Neural progenitor cell (in vitro differentiated cells): ENCODE results near the gene PAFAH1B1. TPM values are rescaled to one million over a fixed set of nuclear protein-coding genes. Genes with fewer than 3 reads are reported as not detected.

Source experiments
- DNase-seq: peaks from one replicate; pipeline ENCODE4 v3.0.0-alpha.2; 2016; ENCODE audit warnings: low spot score
- H2AFZ ChIP-seq: fragments of 200-600 bp; sonication (generic); replicated peaks from 2 replicates; pipeline ENCODE4 v1.6.1; 2016; ENCODE audit warnings: antibody characterized with exemption
- H3F3A ChIP-seq: fragments of 200-600 bp; sonication (generic); 2 replicates; pipeline ENCODE4 v1.6.1; 2016; ENCODE audit warnings: antibody characterized with exemption, low read depth
- H3K27ac ChIP-seq: fragments of 200-600 bp; sonication (generic); 2 replicates; pipeline ENCODE4 v1.5.1; 2016; ENCODE audit warnings: mild to moderate bottlenecking
- H3K27me3 ChIP-seq: fragments of 200-600 bp; sonication (generic); 2 replicates; pipeline ENCODE4 v1.6.1; 2016; ENCODE audit warnings: mild to moderate bottlenecking, moderate library complexity
- H3K36me3 ChIP-seq: fragments of 200-600 bp; sonication (generic); 2 replicates; pipeline ENCODE4 v1.5.1; 2016
- H3K4me1 ChIP-seq: fragments of 200-600 bp; sonication (generic); 2 replicates; pipeline ENCODE4 v1.6.1; 2016; ENCODE audit warnings: mixed run types
- H3K4me2 ChIP-seq: fragments of 200-600 bp; sonication (generic); 2 replicates; pipeline ENCODE4 v1.6.1; 2016
- H3K4me3 ChIP-seq: fragments of 200-600 bp; sonication (generic); 2 replicates; pipeline ENCODE4 v1.5.1; 2016
- H3K79me2 ChIP-seq: fragments of 200-600 bp; sonication (generic); 2 replicates; pipeline ENCODE4 v1.6.1; 2016; ENCODE audit warnings: low read depth
- H3K9ac ChIP-seq: fragments of 200-600 bp; sonication (generic); 2 replicates; pipeline ENCODE4 v1.6.1; 2016
- H3K9me3 ChIP-seq: fragments of 200-600 bp; sonication (generic); 2 replicates; pipeline ENCODE4 v1.5.1; 2016; ENCODE audit warnings: low read depth
- H4K20me1 ChIP-seq: fragments of 200-600 bp; sonication (generic); 2 replicates; pipeline ENCODE4 v1.6.1; 2016; ENCODE audit warnings: low read depth
- H3K27ac Mint-ChIP-seq: 3 replicates; pipeline ENCODE4 v1.8.0; 2021; ENCODE audit warnings: mixed read lengths
- H3K27me3 Mint-ChIP-seq: 2 replicates; pipeline ENCODE4 v1.8.0; 2022; ENCODE audit warnings: low read depth, mild to moderate bottlenecking, inconsistent platforms, moderate library complexity, mixed read lengths; ENCODE audit not compliant: insufficient read depth
- H3K36me3 Mint-ChIP-seq: 3 replicates; pipeline ENCODE4 v1.8.0; 2021; ENCODE audit warnings: mixed read lengths
- H3K4me1 Mint-ChIP-seq: 3 replicates; pipeline ENCODE4 v1.8.0; 2021; ENCODE audit warnings: mixed read lengths
- H3K4me3 Mint-ChIP-seq: 3 replicates; pipeline ENCODE4 v1.8.0; 2021; ENCODE audit warnings: mild to moderate bottlenecking, moderate library complexity, mixed read lengths
- H3K9me3 Mint-ChIP-seq: 3 replicates; pipeline ENCODE4 v1.8.0; 2020; ENCODE audit warnings: mixed read lengths
- CTCF ChIP-seq: fragments of 200-600 bp; sonication (generic); IDR thresholded peaks from 2 replicates; pipeline ENCODE4 v1.5.1; 2017; ENCODE audit warnings: antibody characterized with exemption, mild to moderate bottlenecking
- EZH2 ChIP-seq: fragments of 200-600 bp; sonication (generic); IDR thresholded peaks from 2 replicates; pipeline ENCODE4 v1.6.1; 2017; ENCODE audit warnings: antibody characterized with exemption, mild to moderate bottlenecking, moderate library complexity
- EZH2phosphoT487 ChIP-seq: fragments of 200-600 bp; sonication (generic); IDR thresholded peaks from 2 replicates; pipeline ENCODE4 v1.6.1; 2017; ENCODE audit warnings: antibody characterized with exemption
- total RNA-seq: library from RNA; depleted of rRNA; stranded (reverse); fragments of >200 nt; gene quantifications from 2 replicates; pipeline ENCODE4 v1.2.3, GENCODE V29; 2015; ENCODE audit warnings: low replicate concordance

The PAFAH1B1 gene
- total RNA-seq, 1 donor from 2014 or later: 209 TPM

GRCh38 chr17:2703606-2704005 lies 110.2 kb downstream of the PAFAH1B1 start:
- no peak overlapping the region for H2AFZ ChIP-seq
- TF ChIP-seq EZH2: no peak
- TF ChIP-seq CTCF: no peak
- no peak for TF ChIP-seq EZH2phosphoT487
- no peak overlapping the region for H3K27ac Mint-ChIP-seq
- no peak overlapping the region for H3K4me2 ChIP-seq
- H3K4me3 ChIP-seq: no peak overlapping the region
- H3K9me3 ChIP-seq: no peaks in the 10 kb centered on the region
- H3K36me3 ChIP-seq: no peaks in the 10 kb centered on the region
- peaks cover 14% of the 10 kb centered on the region for H3K4me1 ChIP-seq
- no peaks in the 10 kb centered on the region for H3K27me3 ChIP-seq
- H3K9ac ChIP-seq: no peak overlapping the region
- H4K20me1 ChIP-seq: peaks cover 33% of the 10 kb centered on the region
- peaks cover 5% of the 10 kb centered on the region for H3K27me3 Mint-ChIP-seq
- peak overlapping the region; percentile 43 for H3K4me3 Mint-ChIP-seq
- H3K27ac ChIP-seq: no peak overlapping the region
- peaks cover 30% of the 10 kb centered on the region for H3K79me2 ChIP-seq
- no peaks in the 10 kb centered on the region for H3K9me3 Mint-ChIP-seq
- no peaks in the 10 kb centered on the region for H3F3A ChIP-seq
- H3K36me3 Mint-ChIP-seq: peaks cover 2% of the 10 kb centered on the region
- no peak for DNase-seq
- H3K4me1 Mint-ChIP-seq: peaks cover 9% of the 10 kb centered on the region

DNA sequence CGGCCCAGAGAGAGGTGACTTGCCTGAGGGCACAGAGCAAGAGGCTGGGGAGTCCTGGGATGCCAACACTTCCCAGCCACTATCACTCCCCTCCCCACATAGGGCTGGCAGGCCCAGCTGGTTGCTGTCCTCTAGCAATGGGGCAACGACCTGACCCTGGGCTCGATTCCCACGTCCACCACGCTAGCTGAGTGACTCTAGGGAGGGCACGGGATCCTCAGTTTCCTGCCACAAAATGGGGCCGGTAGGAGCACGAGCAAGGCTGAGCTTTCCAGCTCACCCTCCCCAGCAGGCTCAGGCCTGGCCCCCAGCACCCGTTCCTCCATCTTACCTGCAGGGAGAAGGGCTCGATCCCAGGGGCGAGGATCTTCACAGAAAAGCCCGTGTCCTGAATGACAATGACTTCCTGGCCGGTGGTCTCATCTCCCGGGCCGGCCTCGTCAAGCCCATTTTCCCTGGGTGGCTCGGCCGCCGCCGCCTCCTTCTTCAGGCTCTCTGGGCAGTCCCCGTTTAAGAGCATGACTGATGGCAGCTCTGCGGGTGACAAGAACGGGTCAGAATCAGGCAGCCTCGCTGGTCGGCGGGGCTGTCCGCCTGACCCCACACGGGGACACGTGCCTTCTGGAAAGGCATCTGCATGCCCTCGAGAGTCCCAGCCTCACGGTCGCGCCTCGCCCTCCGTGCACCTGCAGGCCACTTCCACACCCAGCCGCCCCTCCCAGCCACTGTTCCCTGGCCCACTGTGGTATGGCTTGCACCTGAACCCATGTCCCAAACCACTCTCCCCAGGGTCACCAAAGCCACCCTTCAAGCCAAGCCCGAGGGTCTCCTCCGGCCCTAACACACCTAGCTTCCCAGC lies 110.8 kb downstream of the PAFAH1B1 start:
- H3K36me3 ChIP-seq: no peaks in the 10 kb centered on the region
- H3K4me1 Mint-ChIP-seq: peaks cover 11% of the 10 kb centered on the region
- no peaks in the 10 kb centered on the region for H3K9me3 ChIP-seq
- no peak overlapping the region for H3K4me3 ChIP-seq
- H3K79me2 ChIP-seq: peaks cover 34% of the 10 kb centered on the region
- DNase-seq: no peak
- H3F3A ChIP-seq: no peaks in the 10 kb centered on the region
- H3K4me3 Mint-ChIP-seq: no peak overlapping the region
- no peak overlapping the region for H2AFZ ChIP-seq
- H3K27me3 ChIP-seq: no peaks in the 10 kb centered on the region
- peaks cover 14% of the 10 kb centered on the region for H3K4me1 ChIP-seq
- no peak for TF ChIP-seq CTCF
- no peak for TF ChIP-seq EZH2
- TF ChIP-seq EZH2phosphoT487: no peak
- H3K27ac Mint-ChIP-seq: no peak overlapping the region
- H4K20me1 ChIP-seq: peaks cover 39% of the 10 kb centered on the region
- peaks cover 6% of the 10 kb centered on the region for H3K27me3 Mint-ChIP-seq
- H3K36me3 Mint-ChIP-seq: peaks cover 2% of the 10 kb centered on the region
- no peak overlapping the region for H3K9ac ChIP-seq
- H3K9me3 Mint-ChIP-seq: no peaks in the 10 kb centered on the region
- H3K4me2 ChIP-seq: no peak overlapping the region
- no peak overlapping the region for H3K27ac ChIP-seq

- DNase-seq: peak; percentile 45
- TF ChIP-seq CTCF (no peak), EZH2phosphoT487 (no peak), EZH2 (no peak)
- no peaks in the 10 kb centered on the region for H3K9me3 ChIP-seq
Observed at GRCh38 chr17:2704890-2705248, 111.4 kb downstream of the PAFAH1B1 start.

More at GRCh38 chr17:2704890-2705248, 111.4 kb downstream of the PAFAH1B1 start:
- Histone ChIP-seq H2AFZ (no peak overlapping the region), H3K79me2 (peaks cover 40% of the 10 kb centered on the region), H3K27ac (no peak overlapping the region), H3K4me3 (no peak overlapping the region), H3K4me1 (peaks cover 14% of the 10 kb centered on the region), H3K36me3 (no peaks in the 10 kb centered on the region), H4K20me1 (peaks cover 45% of the 10 kb centered on the region), H3F3A (no peaks in the 10 kb centered on the region), H3K9ac (no peak overlapping the region), H3K4me2 (no peak overlapping the region), H3K27me3 (no peaks in the 10 kb centered on the region)
- Mint-ChIP-seq H3K9me3 (no peaks in the 10 kb centered on the region), H3K27me3 (peaks cover 7% of the 10 kb centered on the region), H3K27ac (peak overlapping the region; percentile 42), H3K4me3 (no peak overlapping the region), H3K36me3 (peaks cover 2% of the 10 kb centered on the region), H3K4me1 (peaks cover 16% of the 10 kb centered on the region)
